Occipital lobe (tissue), 3 donors: ENCODE data around the gene ZRANB2. TPM values are rescaled to one million over a fixed set of nuclear protein-coding genes. Genes with fewer than 3 reads are reported as not detected.

Experiments
- DNase-seq: peaks from one replicate; lab custom pipeline; 2025; lab: John Stamatoyannopoulos, UW
- small RNA-seq: library from RNA; depleted of rRNA; stranded (forward); fragments of <200 nt; gene quantifications from one replicate; pipeline ENCODE3, GENCODE V24; 2014
- total RNA-seq: library from RNA; depleted of rRNA; stranded (reverse); fragments of >200 nt; gene quantifications from one replicate; pipeline ENCODE4 v1.2.3, GENCODE V29; 2014

ZRANB2 gene
- total RNA-seq, 1 donor from 2014 or later = 103 TPM

DNA sequence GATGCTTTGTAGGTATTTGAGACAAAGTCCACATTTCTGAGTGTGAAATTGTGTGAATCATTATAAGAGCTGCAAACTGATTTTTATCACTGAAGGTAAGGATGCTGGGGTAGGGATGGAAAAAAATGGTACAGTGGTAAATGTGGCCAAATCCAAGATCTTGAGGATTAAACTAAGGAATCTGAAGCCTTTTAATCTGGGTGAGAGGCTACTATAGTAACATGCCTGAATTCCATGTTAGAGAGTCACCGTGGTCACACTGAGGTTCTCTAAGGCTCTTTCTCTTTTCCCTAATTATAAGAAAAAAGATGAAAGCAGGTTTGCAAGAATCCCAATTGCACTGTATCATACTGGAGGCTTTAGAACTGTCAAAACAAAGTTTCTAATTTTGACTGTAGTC, 50.8 kb downstream of the ZRANB2 start:
- no peak for DNase-seq

GRCh38 chr1:71028981-71029380, 51.9 kb downstream of the ZRANB2 start:
- DNase-seq = no peak

GRCh38 chr1:71027991-71028390, 52.8 kb downstream of the ZRANB2 start:
- DNase-seq = no peak

DNA sequence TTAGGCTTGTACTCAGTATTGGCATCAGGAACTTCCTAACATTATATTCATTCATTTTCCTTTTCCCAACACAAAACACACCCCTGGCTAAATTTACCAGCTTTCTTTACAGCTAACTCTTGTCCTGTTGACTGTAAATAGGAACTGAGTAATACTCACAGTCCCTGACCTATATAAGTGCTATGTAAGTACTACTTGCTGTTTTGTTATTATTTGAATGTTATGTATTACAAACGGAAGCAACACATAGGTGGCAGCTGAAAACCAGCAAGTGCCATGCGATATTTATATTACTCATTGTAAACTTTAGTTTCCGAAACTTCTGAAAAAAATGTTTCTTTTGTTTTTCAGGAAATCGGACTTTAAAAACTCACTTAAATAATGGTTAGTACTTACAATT, 54.7 kb downstream of the ZRANB2 start:
- no peak for DNase-seq

DNA sequence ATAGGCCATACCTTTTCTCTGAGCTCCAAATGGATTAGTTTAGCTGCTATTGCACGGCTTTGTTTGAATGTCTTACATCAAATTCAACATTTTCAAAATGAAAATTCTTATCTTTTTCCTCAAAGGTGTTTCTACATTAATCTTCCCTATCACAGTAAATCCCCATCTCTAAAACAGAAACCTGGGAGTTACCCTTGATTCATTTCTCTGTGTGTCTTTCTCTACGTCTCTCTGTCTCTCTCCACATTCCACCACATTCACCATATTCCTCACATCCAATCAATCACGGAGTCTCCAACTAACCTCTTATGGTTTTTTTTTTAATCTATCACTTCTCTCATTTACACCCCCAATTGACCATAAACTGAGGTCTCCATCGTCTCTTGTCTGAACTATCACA, 57.3 kb downstream of the ZRANB2 start:
- no peak for DNase-seq

- no peak for DNase-seq
Measured at GRCh38 chr1:71019233-71019969, 61.4 kb downstream of the ZRANB2 start.

- DNase-seq = no peak
Measured at GRCh38 chr1:71018791-71019190, 62.0 kb downstream of the ZRANB2 start.

GRCh38 chr1:71015745-71016144, 65.1 kb downstream of the ZRANB2 start:
- DNase-seq = no peak

DNA sequence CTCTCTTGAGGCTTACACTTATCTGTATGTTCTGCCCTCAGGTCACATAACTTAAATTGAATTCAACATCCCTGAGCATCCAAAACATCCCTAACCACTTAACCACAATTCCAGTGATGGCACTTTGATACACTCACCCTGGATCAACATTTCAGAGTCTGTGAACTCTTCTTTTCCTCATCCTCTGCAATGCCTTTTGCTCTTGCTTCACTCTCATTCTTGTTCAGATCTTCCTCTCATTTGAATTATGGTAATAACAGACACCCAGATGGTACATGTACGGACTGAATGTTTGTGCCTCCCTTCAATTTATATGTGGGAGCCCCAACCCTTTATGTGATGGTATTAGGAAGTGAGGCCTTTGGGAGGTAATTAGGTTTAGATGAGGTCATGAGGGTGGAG, 66.7 kb downstream of the ZRANB2 start:
- DNase-seq = no peak

Small RNAs within 50 kb of the gene (small RNA-seq; reads per million reads assigned to genes)
- gene MIR186 = 913 reads per million, percentile 98 among the genes with 10 or more reads in this experiment

Other genes with a start within 250 kb of the ZRANB2 start
- gene PTGER3, start 33.2 kb downstream of the ZRANB2 start, total RNA-seq = 1.2 TPM